Measurements from ENCODE around the gene SOCS1. TPM values are rescaled to one million over a fixed set of nuclear protein-coding genes. Genes with fewer than 3 reads are reported as not detected.

The SOCS1 gene
- total RNA-seq, 1 donor from 2014 or later = 0.73 TPM

DNA sequence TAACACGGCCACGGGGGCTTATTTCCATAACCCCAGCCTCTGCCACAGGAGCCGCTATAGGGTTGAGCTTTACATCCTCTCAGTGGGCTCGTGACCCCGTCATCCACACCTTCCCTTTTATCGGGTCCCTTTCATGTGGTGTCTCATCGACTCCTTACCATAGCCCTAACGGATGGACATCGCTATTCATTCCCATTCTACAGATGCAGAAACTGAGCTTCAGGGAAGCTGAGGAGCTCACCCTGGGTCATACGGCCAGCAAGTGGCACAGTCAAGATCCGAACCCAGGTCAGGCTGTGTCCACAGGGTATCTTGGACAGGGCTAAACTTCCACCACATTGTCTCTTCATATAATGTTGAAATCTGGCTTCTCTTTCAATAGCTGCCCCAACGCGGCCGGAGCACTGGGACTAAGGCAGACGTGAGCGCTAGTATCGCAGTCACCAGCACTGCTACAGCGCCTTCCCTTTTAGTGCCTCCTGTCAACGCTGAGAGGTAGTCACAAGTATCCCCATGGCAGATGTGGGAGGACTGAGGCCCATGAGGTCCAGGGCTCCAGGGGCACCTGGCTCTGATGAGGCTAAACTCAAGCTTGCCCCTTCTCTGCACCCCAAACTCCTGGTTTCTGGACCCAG lies 50.8 kb downstream of the SOCS1 start:
- no peak for DNase-seq (ENCODE audit: low read depth, low spot score)

DNA sequence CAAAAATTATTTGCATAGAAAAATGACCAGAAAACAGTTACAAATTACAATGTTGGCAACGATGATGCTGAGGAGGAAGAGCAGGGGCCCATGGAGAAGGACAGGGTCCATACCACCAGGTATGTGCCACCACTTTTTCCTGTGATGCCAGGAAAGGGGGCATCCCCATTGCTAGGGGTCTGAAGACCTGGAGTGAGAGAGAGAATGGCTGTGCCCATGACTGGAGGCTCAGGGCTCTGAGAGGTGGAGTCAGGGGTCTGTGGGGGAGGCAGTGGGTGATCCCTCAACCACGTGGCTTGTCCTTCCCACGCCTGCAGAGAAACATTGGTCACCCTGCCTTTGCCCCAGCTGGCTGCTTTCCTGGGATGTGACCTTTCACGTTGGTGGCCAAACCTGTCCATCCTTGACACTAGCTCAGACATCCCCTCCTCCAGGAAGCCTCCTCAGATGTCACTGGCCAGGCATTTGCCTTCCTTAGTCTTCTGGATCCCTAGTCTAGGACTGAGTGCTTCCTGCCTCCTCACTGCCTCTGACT lies 51.4 kb downstream of the SOCS1 start:
- no peak for DNase-seq (ENCODE audit: low read depth, low spot score)

Other genes with a start within 250 kb of the SOCS1 start
- gene TNP2, start 13.1 kb upstream of the SOCS1 start, total RNA-seq = not detected in 2 replicates
- gene PRM3, start 17.4 kb upstream of the SOCS1 start, total RNA-seq = not detected in 2 replicates
- not detected in 2 replicates for gene PRM2, start 20.3 kb upstream of the SOCS1 start, total RNA-seq
- gene PRM1, start 25.1 kb upstream of the SOCS1 start, total RNA-seq = not detected in 2 replicates
- gene RMI2, start 89.3 kb upstream of the SOCS1 start, total RNA-seq = 5.9 and 16.9 TPM in 2 replicates

Measured in pulmonary artery endothelial cell (primary cell).